Right atrium auricular region (tissue), 2 donors: Measurements from ENCODE around the gene EFCAB14. TPM values are rescaled to one million over a fixed set of nuclear protein-coding genes. Genes with fewer than 3 reads are reported as not detected.
"Not testable (repeated sequence)": the region's sequence is repeated elsewhere in the genome, so short reads cannot be mapped to it uniquely, and the experiment has no call there.

Experiments
- DNase-seq: peaks from one replicate; pipeline ENCODE4 v3.0.0-alpha.2; 2019; ENCODE audit warnings: low spot score
- H3K27ac ChIP-seq, 2 donors: fragments of 200-600 bp; sonication (generic); 1 replicate in 1 of 2; 2 replicates in 1 of 2; pipeline ENCODE4 v1.5.1; 2016 to 2019
- H3K27me3 ChIP-seq, 2 donors: fragments of 200-600 bp; sonication (generic); one replicate each; pipeline versions ENCODE4 v1.5.1 to v1.6.0; 2017 to 2019
- H3K36me3 ChIP-seq: fragments of 200-600 bp; sonication (generic); one replicate; pipeline ENCODE4 v1.5.1; 2016
- H3K4me1 ChIP-seq, 2 donors: fragments of 200-600 bp; sonication (generic); one replicate each; pipeline versions ENCODE4 v1.5.1 to v1.6.0; 2017 to 2019
- H3K4me3 ChIP-seq, 2 donors: fragments of 200-600 bp; sonication (generic); 1 replicate in 1 of 2; 2 replicates in 1 of 2; pipeline ENCODE4 v1.5.1; 2017 to 2019; ENCODE audit warnings: mild to moderate bottlenecking in 1 of 2, moderate library complexity in 1 of 2
- H3K9me3 ChIP-seq, 2 donors: fragments of 200-600 bp; sonication (generic); one replicate each; pipeline ENCODE4 v1.5.1; 2019
- CTCF ChIP-seq, 2 donors: fragments of 200-600 bp; sonication (generic); IDR thresholded peaks; one replicate each; pipeline ENCODE4 v1.5.1; 2019; ENCODE audit warnings: antibody characterized with exemption in 2 of 2
- total RNA-seq, 2 donors: library from RNA; depleted of rRNA; stranded (reverse); fragments of >200 nt; gene quantifications; one replicate each; pipeline ENCODE4 v1.1.0, GENCODE V29; 2016

EFCAB14 gene
- total RNA-seq, 2 donors from 2014 or later, result 72.9 to 73.5 TPM

DNA sequence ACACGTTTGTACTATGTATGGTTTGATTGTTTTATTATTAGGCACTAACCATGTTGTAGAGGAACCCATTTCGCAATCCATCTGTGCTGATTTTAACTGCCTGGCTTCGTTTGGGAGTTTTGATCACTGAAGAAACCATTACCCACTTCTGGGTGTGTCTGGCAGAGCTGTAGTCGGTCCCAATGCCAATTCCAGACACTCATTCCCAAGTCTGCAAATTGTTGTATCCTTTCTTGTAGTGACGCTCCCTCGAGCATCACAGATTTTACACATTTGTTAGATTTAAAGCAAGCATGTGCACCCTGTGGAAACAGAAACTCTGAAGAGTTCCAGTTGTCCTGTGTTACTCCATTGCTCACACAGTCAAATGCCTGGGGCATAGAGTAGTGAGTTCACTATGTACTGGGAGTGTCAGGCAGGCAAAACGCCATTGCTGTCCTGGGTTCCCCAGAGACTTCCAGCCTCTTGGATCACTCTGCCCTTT, 31.0 kb upstream of the EFCAB14 start:
- no peak for TF ChIP-seq CTCF (IDR thresholded peaks at IDR 0.05)

DNA sequence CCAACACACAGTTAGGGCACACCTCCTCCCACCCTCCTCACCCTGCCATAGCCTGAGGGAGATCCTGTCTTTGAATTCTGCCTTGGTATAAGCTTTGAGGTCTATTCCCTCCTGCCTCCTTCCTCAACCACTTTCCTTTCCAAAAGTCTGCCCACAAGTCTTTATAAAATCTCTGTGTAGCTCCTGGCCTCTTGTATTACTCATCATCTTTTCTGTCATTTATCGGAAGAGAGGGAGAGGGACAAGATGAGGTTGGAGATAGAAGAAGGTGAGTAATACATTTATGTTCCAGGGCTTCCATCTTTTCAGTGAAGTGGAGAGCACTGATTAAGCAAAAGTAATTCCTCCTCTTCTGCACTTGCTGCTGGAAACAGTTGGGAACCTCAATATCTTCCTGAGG, 30.5 kb upstream of the EFCAB14 start:
- Histone ChIP-seq H3K27ac (peak overlapping the region; percentile 35 to 52), H3K4me1 (peaks cover 0 to 12% of the 10 kb centered on the region in 2 donors), H3K9me3 (no peaks in the 10 kb centered on the region), H3K36me3 (no peaks in the 10 kb centered on the region), H3K27me3 (no peaks in the 10 kb centered on the region), H3K4me3 (no peak overlapping the region)
- DNase-seq, result no peak
- no peak for TF ChIP-seq CTCF (IDR thresholded peaks at IDR 0.05)

More for the DNA sequence above, 31.0 kb upstream of the EFCAB14 start:
- Histone ChIP-seq H3K36me3 (no peaks in the 10 kb centered on the region), H3K27me3 (no peaks in the 10 kb centered on the region), H3K27ac (peak overlapping the region; percentile 35 to 52), H3K9me3 (no peaks in the 10 kb centered on the region), H3K4me1 (peaks cover 0 to 12% of the 10 kb centered on the region in 2 donors), H3K4me3 (no peak overlapping the region)
- peak; percentile 65 for DNase-seq

GRCh38 chr1:46747683-46748288, 28.9 kb upstream of the EFCAB14 start:
- no peaks in the 10 kb centered on the region for H3K36me3 ChIP-seq
- H3K4me1 ChIP-seq, result peaks cover 0 to 12% of the 10 kb centered on the region in 2 donors
- peak; percentile 41 to 81 for TF ChIP-seq CTCF (IDR thresholded peaks at IDR 0.05)
- no peaks in the 10 kb centered on the region for H3K27me3 ChIP-seq
- no peaks in the 10 kb centered on the region for H3K9me3 ChIP-seq
- H3K27ac ChIP-seq, result no peak overlapping the region
- H3K4me3 ChIP-seq, result no peak overlapping the region
- DNase-seq, result no peak

DNA sequence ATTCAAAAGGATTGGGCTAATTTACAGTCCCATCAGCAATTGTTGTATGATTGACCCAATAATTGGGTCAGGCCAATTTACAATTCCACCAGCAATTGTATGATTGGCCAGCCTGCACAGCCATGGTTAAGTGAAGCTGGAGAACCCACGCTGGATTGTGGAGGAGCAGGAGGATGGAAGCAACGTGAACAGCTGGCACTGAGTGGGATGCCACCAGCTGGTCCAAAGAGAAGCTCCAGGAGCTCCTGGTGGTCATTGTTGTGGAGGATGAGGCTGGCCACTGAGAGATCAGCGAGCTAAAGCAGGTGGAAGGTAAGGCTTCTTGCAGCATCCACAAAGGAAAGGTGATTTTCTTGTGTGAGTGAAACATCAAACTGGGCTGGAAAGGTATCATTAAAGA, 23.2 kb upstream of the EFCAB14 start:
- no peaks in the 10 kb centered on the region for H3K9me3 ChIP-seq
- H3K27ac ChIP-seq, result no peak overlapping the region
- H3K36me3 ChIP-seq, result no peaks in the 10 kb centered on the region
- TF ChIP-seq CTCF (IDR thresholded peaks at IDR 0.05), result no peak
- no peak overlapping the region for H3K4me3 ChIP-seq
- H3K4me1 ChIP-seq, result no peaks in the 10 kb centered on the region
- DNase-seq, result no peak
- no peaks in the 10 kb centered on the region for H3K27me3 ChIP-seq

GRCh38 chr1:46735708-46736324, 16.9 kb upstream of the EFCAB14 start:
- Histone ChIP-seq H3K27me3 (no peaks in the 10 kb centered on the region), H3K9me3 (no peaks in the 10 kb centered on the region), H3K4me3 (no peak overlapping the region), H3K36me3 (no peaks in the 10 kb centered on the region), H3K27ac (no peak overlapping the region), H3K4me1 (no peaks in the 10 kb centered on the region)
- DNase-seq, result no peak
- peak; percentile 16 to 49 for TF ChIP-seq CTCF (IDR thresholded peaks at IDR 0.05)

- H3K4me1 ChIP-seq, DNase-seq, H3K9me3 ChIP-seq, H3K4me3 ChIP-seq, H3K36me3 ChIP-seq, H3K27me3 ChIP-seq, H3K27ac ChIP-seq: not testable (repeated sequence)
These were observed 9.5 kb upstream of the EFCAB14 start for GRCh38 chr1:46728327-46728873.
